HG03097 (cell line): Measurements from ENCODE around the gene LRRC8E.

Experiments used
- ATAC-seq: cut with Tn5 transposase; IDR thresholded peaks from one replicate; pipeline ENCODE4 v1.9.1; 2021; ENCODE audit not compliant: unreplicated experiment, low FRiP score

The LRRC8E gene

GRCh38 chr19:7918615-7919421 is 30.5 kb downstream of the LRRC8E start:
- no peak for ATAC-seq

- peak; percentile 52 for ATAC-seq
These were observed 31.6 kb downstream of the LRRC8E start, which contains the start of gene SNAPC2 for GRCh38 chr19:7919610-7920518. SNAPC2 (plus strand) TSS chr19:7920338; CDS start chr19:7920367, 29 bp downstream.

- peak; percentile 39 for ATAC-seq
These were observed 32.4 kb downstream of the LRRC8E start for GRCh38 chr19:7920519-7921301.

GRCh38 chr19:7921302-7921966 is 33.1 kb downstream of the LRRC8E start:
- no peak for ATAC-seq

GRCh38 chr19:7921967-7922835 is 33.9 kb downstream of the LRRC8E start:
- ATAC-seq: no peak

GRCh38 chr19:7922836-7923195 is 34.5 kb downstream of the LRRC8E start:
- ATAC-seq: no peak

GRCh38 chr19:7923295-7924191 is 35.2 kb downstream of the LRRC8E start:
- no peak for ATAC-seq

GRCh38 chr19:7924241-7924640 is 35.9 kb downstream of the LRRC8E start:
- no peak for ATAC-seq

GRCh38 chr19:7924651-7925170 is 36.4 kb downstream of the LRRC8E start:
- no peak for ATAC-seq

GRCh38 chr19:7925171-7925851 is 37.0 kb downstream of the LRRC8E start:
- no peak for ATAC-seq

GRCh38 chr19:7926021-7926726 is 37.9 kb downstream of the LRRC8E start, which contains the start of gene CTXN1:
CTXN1 (minus strand) TSS chr19:7926135; CDS start chr19:7925538, 597 bp downstream.
- no peak for ATAC-seq

GRCh38 chr19:7926727-7927604 is 38.7 kb downstream of the LRRC8E start:
- ATAC-seq: no peak

- ATAC-seq: no peak
These were observed 39.5 kb downstream of the LRRC8E start for GRCh38 chr19:7927605-7928333.

- ATAC-seq: no peak
These were observed 40.0 kb downstream of the LRRC8E start for GRCh38 chr19:7928334-7928706.
